ENCODE measurements around the gene CYP2B6.
"Not testable (repeated sequence)": the region's sequence is repeated elsewhere in the genome, so short reads cannot be mapped to it uniquely, and the experiment has no call there.

The CYP2B6 gene

DNA sequence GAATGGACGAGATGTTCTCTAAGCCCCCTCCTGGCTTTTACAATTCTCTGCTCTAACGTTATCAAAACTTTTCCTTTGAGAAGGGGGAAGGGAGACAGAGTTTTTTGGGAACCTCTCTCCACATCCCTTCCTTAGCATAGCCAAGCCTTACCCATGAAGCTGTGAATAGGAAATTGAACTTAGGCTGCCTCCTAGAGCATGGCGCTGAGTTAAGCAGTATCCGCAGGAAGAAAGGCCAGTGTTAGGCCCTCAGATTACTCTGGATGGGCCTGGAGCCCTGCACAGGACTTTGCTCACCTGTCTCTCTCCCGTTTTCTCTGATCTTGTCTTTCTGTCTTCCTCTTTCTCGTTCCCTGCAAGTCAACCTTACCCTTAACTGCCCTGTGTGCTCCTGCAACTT lies 39.6 kb downstream of the CYP2B6 start:
- DNase-seq (ENCODE audit: low read depth in 2 of 2), result no peak

DNA sequence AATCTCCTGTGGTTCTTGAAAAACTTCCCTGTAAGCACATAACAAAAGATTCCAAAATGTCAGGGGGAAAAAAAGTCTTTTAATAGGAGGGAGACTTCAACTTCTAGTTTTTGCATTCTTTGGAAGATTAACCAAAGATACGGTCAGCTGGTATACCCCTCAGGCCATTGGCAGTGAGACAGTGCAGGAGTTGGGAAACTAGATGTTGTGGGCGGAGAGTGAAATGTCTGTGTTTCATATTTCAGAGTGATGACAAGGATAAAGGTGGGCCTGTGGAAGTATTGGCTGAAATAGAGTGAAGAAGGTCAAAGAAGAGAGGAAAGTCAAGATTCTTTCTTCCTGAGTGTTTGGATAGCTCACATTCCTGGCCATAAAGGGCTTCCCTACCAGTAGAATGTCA lies 40.8 kb downstream of the CYP2B6 start:
- DNase-seq (ENCODE audit: low read depth in 2 of 2), result no peak

- not testable (repeated sequence) for DNase-seq (ENCODE audit: low read depth in 2 of 2)
Measured at GRCh38 chr19:41033324-41033723, 42.2 kb downstream of the CYP2B6 start.

GRCh38 chr19:41039806-41040205 lies 48.7 kb downstream of the CYP2B6 start:
- no peak for DNase-seq (ENCODE audit: low read depth in 2 of 2)

DNA sequence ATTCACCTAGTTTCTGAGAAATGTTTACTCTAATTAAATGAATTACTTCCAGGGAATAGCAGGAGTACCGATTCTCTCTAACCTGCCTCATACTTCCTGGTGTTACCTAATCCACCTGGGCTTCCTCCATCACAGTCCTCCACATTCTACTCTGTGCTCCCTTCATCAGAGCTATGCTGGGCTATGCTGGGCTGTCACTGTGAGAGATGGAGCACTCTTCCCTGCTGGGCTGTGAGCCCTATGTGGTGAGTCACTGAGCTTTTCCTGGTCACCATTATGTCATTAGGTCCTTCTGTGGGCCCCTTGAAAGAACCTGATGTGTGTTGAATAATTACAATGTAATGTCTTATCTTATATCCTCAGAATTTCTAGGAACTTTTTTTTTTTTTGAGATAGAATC lies 54.0 kb downstream of the CYP2B6 start:
- not testable (repeated sequence) for DNase-seq (ENCODE audit: low read depth in 2 of 2)

DNA sequence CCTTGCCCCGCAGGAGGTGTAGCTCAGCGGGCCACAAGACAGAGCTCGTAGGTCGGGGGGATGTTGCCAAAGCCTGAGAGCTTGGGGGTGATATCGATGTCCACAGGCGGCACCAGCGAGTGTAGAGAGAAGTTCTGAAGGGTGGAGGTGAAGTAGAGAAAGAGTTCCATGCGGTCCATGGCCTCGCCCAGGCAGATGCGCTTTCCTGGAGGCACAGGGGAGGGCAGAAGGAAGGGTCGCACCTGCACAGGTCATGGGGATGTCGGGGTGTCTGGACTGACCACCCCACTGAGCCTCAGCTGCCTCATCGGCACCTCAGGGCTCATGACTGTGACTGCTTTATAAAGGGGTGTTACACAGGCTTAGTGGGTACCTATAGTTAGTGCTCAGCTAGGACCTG lies 59.3 kb downstream of the CYP2B6 start:
- DNase-seq (ENCODE audit: low read depth in 2 of 2), result no peak

DNA sequence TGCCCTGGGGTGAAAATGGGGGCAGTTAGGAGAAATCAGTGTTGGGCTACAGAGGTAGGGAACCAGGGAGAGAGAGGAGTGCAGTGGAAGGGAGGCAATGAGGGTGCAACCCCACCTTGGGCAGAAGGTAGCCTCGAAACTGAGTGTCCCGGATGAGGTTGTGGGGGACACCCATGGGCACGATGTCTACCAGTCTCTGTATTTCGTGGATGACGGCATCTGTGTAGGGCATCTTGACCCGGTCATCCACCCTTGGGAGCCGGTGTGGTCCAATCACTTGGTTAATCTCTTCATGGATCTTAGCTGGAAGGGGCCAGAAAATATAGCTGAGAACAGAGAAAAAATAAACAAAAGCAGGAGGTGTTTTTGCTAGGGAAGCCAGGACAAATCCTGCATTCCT lies 61.1 kb downstream of the CYP2B6 start:
- not testable (repeated sequence) for DNase-seq (ENCODE audit: low read depth in 2 of 2)

DNA sequence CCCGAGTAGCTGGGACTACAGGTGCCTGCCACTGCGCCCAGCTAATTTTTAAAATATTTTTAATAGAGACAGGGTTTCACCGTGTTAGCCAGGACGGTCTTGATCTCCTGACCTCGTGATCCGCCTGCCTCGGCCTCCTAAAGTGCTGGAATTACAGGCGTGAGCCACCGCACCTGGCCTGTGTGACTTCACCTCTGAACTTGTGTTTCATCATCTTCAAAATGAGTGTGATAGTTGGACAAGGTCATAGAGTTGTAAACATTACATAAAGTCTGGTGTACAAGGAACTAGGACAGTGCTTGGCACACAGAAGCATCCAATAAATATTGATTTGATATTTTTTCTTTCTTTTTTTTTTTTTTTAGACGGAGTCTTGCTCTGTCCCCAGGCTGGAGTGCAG lies 62.2 kb downstream of the CYP2B6 start:
- DNase-seq (ENCODE audit: low read depth in 2 of 2), result not testable (repeated sequence)

DNA sequence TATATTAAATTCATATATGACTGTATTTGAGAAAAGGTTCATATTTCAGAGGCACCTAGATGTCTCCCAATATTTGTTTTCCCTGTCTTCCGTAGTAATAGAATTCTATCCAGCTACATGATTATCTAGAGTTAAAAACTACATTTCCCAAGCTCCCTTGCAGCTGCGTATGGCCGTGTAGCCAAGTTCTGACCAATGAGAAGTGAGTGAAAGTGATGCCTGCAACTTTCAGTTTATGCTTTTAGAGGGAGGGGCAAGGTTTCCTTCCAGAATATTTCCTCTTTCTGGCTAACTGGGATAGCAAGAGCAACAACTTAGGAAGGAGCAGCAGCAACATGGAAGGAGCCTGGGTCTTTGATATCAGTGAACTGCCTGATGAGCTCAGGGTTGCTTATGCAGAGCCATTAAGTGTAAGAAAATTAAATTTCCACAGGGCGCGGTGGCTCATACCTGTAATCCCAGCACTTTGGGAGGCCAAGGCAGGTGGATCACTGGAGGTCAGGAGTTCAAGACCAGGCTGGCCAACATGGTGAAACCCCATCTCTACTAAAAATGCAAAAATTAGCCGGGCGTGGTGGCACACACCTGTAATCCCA lies 74.0 kb downstream of the CYP2B6 start:
- no peak for DNase-seq (ENCODE audit: low read depth in 2 of 2)
